PC-3 (cell line): Measurements from ENCODE around the gene PCTP.

Source experiments
- CTCF ChIP-seq: fragments of 300-600 bp; sonication (generic); conservative IDR thresholded peaks from 2 replicates; pipeline ENCODE4 v1.5.1; 2017; ENCODE audit warnings: antibody characterized with exemption, low read depth, mild to moderate bottlenecking, low read length
- EZH2 ChIP-seq: fragments of 300-600 bp; sonication (generic); IDR thresholded peaks from one replicate; pipeline ENCODE4 v1.6.1; 2017; ENCODE audit warnings: antibody characterized with exemption, mild to moderate bottlenecking, low read length; ENCODE audit not compliant: unreplicated experiment

- TF ChIP-seq CTCF = no peak
- TF ChIP-seq EZH2 = no peak
Measured at GRCh38 chr17:55728361-55728760, 22.5 kb upstream of the PCTP start.
